PC-9 (cell line): Measurements from ENCODE around the gene UBTD1. TPM values are rescaled to one million over a fixed set of nuclear protein-coding genes. Genes with fewer than 3 reads are reported as not detected.

Experiments used
- BruUV-seq: library from RNA; stranded (reverse); fragments of 400-500 nt; replicated peaks from 2 replicates; lab custom pipeline; 2021; lab: Mats Ljungman, UMichigan
- CTCF ChIA-PET: fragments of 300-600 bp; sonication (Branson Sonifier 250); formaldehyde crosslinking; loops from one replicate; lab custom pipeline; 2022; ENCODE audit warnings: antibody characterized with exemption; lab: Charles Lee
- POLR2A ChIA-PET: fragments of 300-600 bp; sonication (Branson Sonifier 250); formaldehyde crosslinking; loops from one replicate; lab custom pipeline; 2022; ENCODE audit warnings: antibody characterized with exemption; ENCODE audit not compliant: unreplicated experiment; lab: Charles Lee
- DNase-seq, 2 experiments: peaks; one replicate each; pipeline versions ENCODE4 v3.0.0 to v3.0.0-alpha.2; 2015 to 2022; ENCODE audit warnings: mixed read lengths in 1 of 2
- H2AFZ ChIP-seq: fragments of 200-600 bp; sonication (generic); 2 replicates; pipeline ENCODE4 v1.8.1; 2017; ENCODE audit warnings: antibody characterized with exemption
- H3F3A ChIP-seq: fragments of 200-600 bp; sonication (generic); 2 replicates; pipeline ENCODE4 v1.8.1; 2017; ENCODE audit warnings: antibody characterized with exemption, mild to moderate bottlenecking, low read depth; ENCODE audit not compliant: insufficient read depth
- H3K27ac ChIP-seq: fragments of 200-600 bp; sonication (generic); 2 replicates; pipeline ENCODE4 v1.6.1; 2016; ENCODE audit warnings: mixed run types
- H3K27me3 ChIP-seq: fragments of 200-600 bp; sonication (generic); 2 replicates; pipeline ENCODE4 v1.6.1; 2016; ENCODE audit warnings: low read depth, mixed run types; ENCODE audit not compliant: insufficient read depth
- H3K36me3 ChIP-seq: fragments of 200-600 bp; sonication (generic); 2 replicates; pipeline ENCODE4 v1.6.1; 2016; ENCODE audit warnings: low read depth, mixed run types
- H3K4me1 ChIP-seq: fragments of 200-600 bp; sonication (generic); replicated peaks from 2 replicates; pipeline ENCODE4 v1.6.1; 2016; ENCODE audit warnings: mixed run types; ENCODE audit not compliant: insufficient read depth
- H3K4me2 ChIP-seq: fragments of 200-600 bp; sonication (generic); 2 replicates; pipeline ENCODE4 v1.6.1; 2017; ENCODE audit warnings: mixed run types
- H3K4me3 ChIP-seq: fragments of 200-600 bp; sonication (generic); 2 replicates; pipeline ENCODE4 v1.6.1; 2016; ENCODE audit warnings: mixed run types
- H3K79me2 ChIP-seq: fragments of 200-600 bp; sonication (generic); 2 replicates; pipeline ENCODE4 v1.6.1; 2017; ENCODE audit warnings: low read depth, mixed run types
- H3K9me2 ChIP-seq: fragments of 200-600 bp; sonication (generic); 2 replicates; pipeline ENCODE4 v1.8.1; 2017; ENCODE audit warnings: mild to moderate bottlenecking; ENCODE audit not compliant: insufficient read depth
- H3K9me3 ChIP-seq: fragments of 200-600 bp; sonication (generic); 2 replicates; pipeline ENCODE4 v1.8.1; 2016; ENCODE audit warnings: low read depth; ENCODE audit not compliant: insufficient read depth
- H4K20me1 ChIP-seq: fragments of 200-600 bp; sonication (generic); 2 replicates; pipeline ENCODE4 v1.8.1; 2017; ENCODE audit not compliant: insufficient read depth
- EZH2 ChIP-seq: fragments of 200-600 bp; sonication (generic); IDR thresholded peaks from 2 replicates; pipeline ENCODE4 v1.8.0; 2017; ENCODE audit warnings: antibody characterized with exemption, low read depth
- intact Hi-C: fragments of 100-400 bp; cut with micrococcal nuclease; formaldehyde crosslinking; loops from one replicate; pipeline ENCODE4 v1.10.0; 2022; ENCODE audit not compliant: unreplicated experiment
- total RNA-seq: library from RNA; stranded (reverse); gene quantifications from 2 replicates; pipeline ENCODE4 v1.2.3, GENCODE V29; 2021
- TF ChIP-seq, protein P1 (sequence below): fragments of 200-600 bp; sonication (generic); conservative IDR thresholded peaks from 2 replicates; pipeline ENCODE4 v1.6.1; 2017; ENCODE audit warnings: mixed run types, antibody characterized with exemption, mild to moderate bottlenecking, moderate library complexity

Gene UBTD1
- total RNA-seq, 1 experiment from 2014 or later: 17.1 TPM

DNA sequence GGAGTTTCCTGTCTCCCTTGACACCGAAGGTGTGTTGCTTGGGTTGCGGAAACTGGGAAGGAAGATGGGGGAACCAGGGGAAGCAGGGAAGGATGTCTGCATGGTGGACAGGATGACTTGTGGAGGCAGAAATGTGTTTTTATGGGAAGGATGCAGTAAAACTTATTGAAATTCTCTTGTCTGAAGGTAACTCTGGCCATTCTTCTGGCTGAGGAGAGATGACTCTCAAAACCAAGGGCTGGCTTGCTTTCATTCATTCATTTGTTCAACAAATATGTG lies 1.5 kb downstream of the UBTD1 start:
- peaks cover 18% of the 10 kb centered on the region for H3K4me1 ChIP-seq
- no peak for DNase-seq
- peak overlapping the region; percentile 79 for H3K4me3 ChIP-seq
- BruUV-seq: no TSS peak
- H3F3A ChIP-seq: 0 out of 2 replicates have a peak, but pooled peaks cover 7% of the 10 kb centered on the region
- no peak for TF ChIP-seq EZH2
- TF ChIP-seq, protein P1, sequence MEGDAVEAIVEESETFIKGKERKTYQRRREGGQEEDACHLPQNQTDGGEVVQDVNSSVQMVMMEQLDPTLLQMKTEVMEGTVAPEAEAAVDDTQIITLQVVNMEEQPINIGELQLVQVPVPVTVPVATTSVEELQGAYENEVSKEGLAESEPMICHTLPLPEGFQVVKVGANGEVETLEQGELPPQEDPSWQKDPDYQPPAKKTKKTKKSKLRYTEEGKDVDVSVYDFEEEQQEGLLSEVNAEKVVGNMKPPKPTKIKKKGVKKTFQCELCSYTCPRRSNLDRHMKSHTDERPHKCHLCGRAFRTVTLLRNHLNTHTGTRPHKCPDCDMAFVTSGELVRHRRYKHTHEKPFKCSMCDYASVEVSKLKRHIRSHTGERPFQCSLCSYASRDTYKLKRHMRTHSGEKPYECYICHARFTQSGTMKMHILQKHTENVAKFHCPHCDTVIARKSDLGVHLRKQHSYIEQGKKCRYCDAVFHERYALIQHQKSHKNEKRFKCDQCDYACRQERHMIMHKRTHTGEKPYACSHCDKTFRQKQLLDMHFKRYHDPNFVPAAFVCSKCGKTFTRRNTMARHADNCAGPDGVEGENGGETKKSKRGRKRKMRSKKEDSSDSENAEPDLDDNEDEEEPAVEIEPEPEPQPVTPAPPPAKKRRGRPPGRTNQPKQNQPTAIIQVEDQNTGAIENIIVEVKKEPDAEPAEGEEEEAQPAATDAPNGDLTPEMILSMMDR: no peak
- H3K36me3 ChIP-seq: no peaks in the 10 kb centered on the region
- CTCF ChIA-PET: no interaction called here
- POLR2A ChIA-PET: no interaction called here
- no peaks in the 10 kb centered on the region for H3K9me2 ChIP-seq
- H2AFZ ChIP-seq: no peak overlapping the region
- H3K79me2 ChIP-seq: peaks cover 37% of the 10 kb centered on the region
- peak overlapping the region; percentile 82 for H3K4me2 ChIP-seq
- no peaks in the 10 kb centered on the region for H3K9me3 ChIP-seq
- no peaks in the 10 kb centered on the region; the same call in 1 of the 2 replicates for H4K20me1 ChIP-seq
- intact Hi-C loops: no loop called here
- H3K27ac ChIP-seq: no peak overlapping the region
- no peaks in the 10 kb centered on the region for H3K27me3 ChIP-seq

DNA sequence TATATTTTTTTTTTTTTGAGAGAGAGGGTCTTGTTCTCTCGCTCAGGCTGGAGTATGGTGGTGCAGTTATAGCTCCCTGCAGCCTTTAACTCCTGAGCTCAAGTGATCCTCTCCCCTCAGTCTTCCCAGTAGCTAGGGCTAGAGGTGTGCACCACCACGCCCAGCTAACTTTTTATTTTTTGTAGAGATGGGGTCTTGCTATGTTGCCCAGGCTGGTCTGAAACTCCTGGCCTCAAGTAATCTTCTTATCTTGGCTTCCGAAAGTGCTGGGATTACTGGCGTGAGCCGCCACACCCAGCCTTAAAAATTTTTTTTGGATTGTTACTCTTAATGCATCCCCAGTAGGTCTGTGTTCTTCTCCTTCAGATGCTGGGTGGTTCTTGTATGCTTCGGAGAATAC lies 4.2 kb downstream of the UBTD1 start:
- POLR2A ChIA-PET: no interaction called here
- intact Hi-C loops: no loop called here
- H3F3A ChIP-seq: 0 out of 2 replicates have a peak, but pooled peaks cover 2% of the 10 kb centered on the region
- no peak overlapping the region for H3K27ac ChIP-seq
- no peak overlapping the region for H3K4me3 ChIP-seq
- no peak overlapping the region for H3K4me2 ChIP-seq
- CTCF ChIA-PET: no interaction called here
- H4K20me1 ChIP-seq: no peaks in the 10 kb centered on the region
- H2AFZ ChIP-seq: no peak overlapping the region
- no peak for TF ChIP-seq EZH2
- TF ChIP-seq, protein P1: no peak
- DNase-seq: no peak
- H3K27me3 ChIP-seq: no peaks in the 10 kb centered on the region
- H3K9me2 ChIP-seq: no peaks in the 10 kb centered on the region
- H3K9me3 ChIP-seq: no peaks in the 10 kb centered on the region
- no TSS peak for BruUV-seq
- H3K36me3 ChIP-seq: no peaks in the 10 kb centered on the region
- H3K4me1 ChIP-seq: peaks cover 6% of the 10 kb centered on the region
- peaks cover 10% of the 10 kb centered on the region for H3K79me2 ChIP-seq

DNA sequence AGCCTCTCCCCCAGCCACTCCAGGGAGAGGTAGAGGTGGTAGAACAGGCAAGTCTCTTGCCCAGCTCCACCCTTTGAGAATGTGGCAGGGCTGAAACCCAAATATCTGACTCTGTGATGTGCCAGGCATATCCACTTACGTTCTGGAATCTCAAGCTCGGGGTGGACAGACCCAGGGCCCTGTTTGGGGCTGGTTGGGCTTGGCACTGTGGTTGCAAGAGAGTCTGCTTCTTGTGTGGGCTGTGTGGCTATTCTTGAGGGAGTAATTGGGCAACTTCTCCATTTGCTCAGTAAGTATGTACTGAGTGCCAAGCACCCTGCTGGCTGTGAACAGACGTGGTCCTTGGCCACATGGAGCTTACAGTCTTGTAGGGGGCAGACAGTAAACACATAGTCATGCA lies 4.7 kb downstream of the UBTD1 start:
- no peak overlapping the region for H3K27ac ChIP-seq
- no peak overlapping the region for H3K4me2 ChIP-seq
- peaks cover 6% of the 10 kb centered on the region for H3K4me1 ChIP-seq
- peaks cover 9% of the 10 kb centered on the region for H3K79me2 ChIP-seq
- ChIA-PET CTCF (no interaction called here), POLR2A (no interaction called here)
- intact Hi-C loops: no loop called here
- H2AFZ ChIP-seq: no peak overlapping the region
- H3K36me3 ChIP-seq: no peaks in the 10 kb centered on the region
- no peaks in the 10 kb centered on the region for H3K9me2 ChIP-seq
- H3K9me3 ChIP-seq: no peaks in the 10 kb centered on the region
- no peak for DNase-seq
- TF ChIP-seq EZH2: no peak
- TF ChIP-seq, protein P1: no peak
- H3K4me3 ChIP-seq: no peak overlapping the region
- H3K27me3 ChIP-seq: no peaks in the 10 kb centered on the region
- BruUV-seq: no TSS peak
- no peaks in the 10 kb centered on the region for H3F3A ChIP-seq
- H4K20me1 ChIP-seq: no peaks in the 10 kb centered on the region
